Loucy (cell line): ENCODE results near the gene DISC1.
"Not testable (repeated sequence)": the region's sequence is repeated elsewhere in the genome, so short reads cannot be mapped to it uniquely, and the experiment has no call there.

ENCODE experiments used
- H2AFZ ChIP-seq: fragments of 200-600 bp; sonication (generic); 2 replicates; pipeline ENCODE4 v1.6.0; 2016; ENCODE audit warnings: antibody characterized with exemption, mild to moderate bottlenecking, low read length, moderate library complexity
- H3F3A ChIP-seq: fragments of 200-600 bp; 2 replicates; pipeline ENCODE4 v1.6.0; 2016; ENCODE audit warnings: antibody characterized with exemption, low read depth, mild to moderate bottlenecking
- H3K27me3 ChIP-seq: fragments of 200-600 bp; sonication (generic); 2 replicates; pipeline ENCODE4 v1.6.1; 2014; ENCODE audit warnings: low read length, mild to moderate bottlenecking; ENCODE audit not compliant: insufficient read depth, poor library complexity, severe bottlenecking
- H3K36me3 ChIP-seq: fragments of 200-600 bp; sonication (generic); 2 replicates; pipeline ENCODE4 v1.6.1; 2016; ENCODE audit warnings: low read length; ENCODE audit not compliant: insufficient read depth
- H3K4me1 ChIP-seq: fragments of 200-600 bp; sonication (generic); 2 replicates; pipeline ENCODE4 v1.5.1; 2014; ENCODE audit warnings: low read length, mild to moderate bottlenecking; ENCODE audit not compliant: insufficient read depth, poor library complexity, severe bottlenecking
- H3K4me2 ChIP-seq: fragments of 200-600 bp; sonication (generic); 2 replicates; pipeline ENCODE4 v1.6.0; 2014; ENCODE audit warnings: antibody characterized with exemption, low read length, low read depth, mild to moderate bottlenecking; ENCODE audit not compliant: poor library complexity, severe bottlenecking
- H3K4me3 ChIP-seq: fragments of 200-600 bp; sonication (generic); 2 replicates; pipeline ENCODE4 v1.5.1; 2014; ENCODE audit warnings: low read length, mild to moderate bottlenecking, mixed read lengths; ENCODE audit not compliant: poor library complexity, severe bottlenecking
- H3K79me2 ChIP-seq: fragments of 200-600 bp; sonication (generic); 2 replicates; pipeline ENCODE4 v1.6.1; 2014; ENCODE audit warnings: low read length; ENCODE audit not compliant: insufficient read depth
- H3K9ac ChIP-seq: fragments of 200-600 bp; sonication (generic); 2 replicates; pipeline ENCODE4 v1.6.0; 2014; ENCODE audit warnings: mild to moderate bottlenecking, low read depth, low read length, moderate library complexity; ENCODE audit not compliant: poor library complexity, severe bottlenecking
- H3K9me2 ChIP-seq: fragments of 200-600 bp; sonication (generic); replicated peaks from 2 replicates; pipeline ENCODE4 v1.6.1; 2016; ENCODE audit warnings: low read depth, low read length, mixed read lengths
- H3K9me3 ChIP-seq: fragments of 200-600 bp; sonication (generic); 2 replicates; pipeline ENCODE4 v1.6.1; 2014; ENCODE audit warnings: mild to moderate bottlenecking, antibody characterized with exemption, low read length, low read depth; ENCODE audit not compliant: insufficient read depth
- H4K20me1 ChIP-seq: fragments of 200-600 bp; sonication (generic); 2 replicates; pipeline ENCODE4 v1.6.0; 2014; ENCODE audit warnings: antibody characterized with exemption, low read length, mild to moderate bottlenecking; ENCODE audit not compliant: insufficient read depth, poor library complexity, severe bottlenecking
- CTCF ChIP-seq: fragments of 200-600 bp; sonication (generic); conservative IDR thresholded peaks from 2 replicates; pipeline ENCODE4 v1.5.1; 2014; ENCODE audit warnings: mild to moderate bottlenecking, antibody characterized with exemption, low read length
- EZH2phosphoT487 ChIP-seq: fragments of 200-600 bp; IDR thresholded peaks from 2 replicates; pipeline ENCODE4 v1.6.1; 2018; ENCODE audit warnings: antibody characterized with exemption, mild to moderate bottlenecking, moderate library complexity, borderline replicate concordance

Gene DISC1

GRCh38 chr1:231966983-231967382, 340.4 kb downstream of the DISC1 start:
- Histone ChIP-seq H3K9me3 (no peaks in the 10 kb centered on the region), H3K4me3 (no peak overlapping the region), H3K36me3 (no peaks in the 10 kb centered on the region), H3K4me1 (peaks cover 12% of the 10 kb centered on the region), H3F3A (no peaks in the 10 kb centered on the region), H3K9ac (no peak overlapping the region), H3K27me3 (no peaks in the 10 kb centered on the region), H3K79me2 (no peaks in the 10 kb centered on the region), H2AFZ (no peak overlapping the region), H4K20me1 (no peaks in the 10 kb centered on the region), H3K4me2 (no peak overlapping the region), H3K9me2 (no peaks in the 10 kb centered on the region)
- TF ChIP-seq CTCF (no peak; the same call in 1 of the 2 replicates), EZH2phosphoT487 (no peak)

GRCh38 chr1:231969076-231969475, 342.5 kb downstream of the DISC1 start:
- H3K27me3 ChIP-seq = no peaks in the 10 kb centered on the region
- TF ChIP-seq CTCF (no peak), EZH2phosphoT487 (no peak)
- H4K20me1 ChIP-seq = no peaks in the 10 kb centered on the region

GRCh38 chr1:231969761-231970160, 343.2 kb downstream of the DISC1 start:
- H4K20me1 ChIP-seq, H2AFZ ChIP-seq, H3K9me3 ChIP-seq, H3K4me2 ChIP-seq, H3K9ac ChIP-seq, H3K9me2 ChIP-seq, H3K27me3 ChIP-seq, H3F3A ChIP-seq, H3K36me3 ChIP-seq, H3K4me3 ChIP-seq, H3K79me2 ChIP-seq: not testable (repeated sequence)
- H3K4me1 ChIP-seq = peaks cover 21% of the 10 kb centered on the region

More at GRCh38 chr1:231969076-231969475, 342.5 kb downstream of the DISC1 start:
- H3K9ac ChIP-seq = no peak overlapping the region
- H3K9me2 ChIP-seq = no peaks in the 10 kb centered on the region
- no peak overlapping the region for H2AFZ ChIP-seq
- no peaks in the 10 kb centered on the region for H3F3A ChIP-seq
- no peaks in the 10 kb centered on the region for H3K79me2 ChIP-seq
- H3K4me2 ChIP-seq = no peak overlapping the region
- H3K36me3 ChIP-seq = no peaks in the 10 kb centered on the region
- H3K4me3 ChIP-seq = no peak overlapping the region
- H3K9me3 ChIP-seq = no peaks in the 10 kb centered on the region
- peaks cover 21% of the 10 kb centered on the region for H3K4me1 ChIP-seq

- Histone ChIP-seq H3K9me2 (no peaks in the 10 kb centered on the region), H2AFZ (no peak overlapping the region), H3K4me3 (no peak overlapping the region), H3K79me2 (no peaks in the 10 kb centered on the region), H3K9me3 (no peaks in the 10 kb centered on the region), H4K20me1 (no peaks in the 10 kb centered on the region), H3K36me3 (no peaks in the 10 kb centered on the region), H3K9ac (no peak overlapping the region), H3K4me1 (peaks cover 17% of the 10 kb centered on the region), H3F3A (no peaks in the 10 kb centered on the region), H3K4me2 (no peak overlapping the region), H3K27me3 (no peaks in the 10 kb centered on the region)
- no peak for TF ChIP-seq CTCF
- no peak for TF ChIP-seq EZH2phosphoT487
These were observed 344.1 kb downstream of the DISC1 start for GRCh38 chr1:231970684-231971083.
